OCI-LY1 (cell line): ENCODE results near the gene XRCC2.

Experiments used
- H2AFZ ChIP-seq: fragments of 200-600 bp; sonication (generic), shearing (Covaris generic); 2 replicates; pipeline ENCODE4 v1.6.0; 2014; ENCODE audit warnings: antibody characterized with exemption, mild to moderate bottlenecking, low read length
- H3F3A ChIP-seq: fragments of 200-600 bp; sonication (generic), shearing (Covaris generic); 2 replicates; pipeline ENCODE4 v1.6.0; 2014; ENCODE audit warnings: mild to moderate bottlenecking, antibody characterized with exemption, low read length, moderate library complexity; ENCODE audit not compliant: insufficient read depth
- H3K27ac ChIP-seq: fragments of 200-600 bp; sonication (generic); 2 replicates; pipeline ENCODE4 v1.5.1; 2014; ENCODE audit warnings: low read length, mixed run types, mild to moderate bottlenecking, low read depth; ENCODE audit not compliant: poor library complexity, severe bottlenecking
- H3K27me3 ChIP-seq: fragments of 200-600 bp; sonication (generic); 2 replicates; pipeline ENCODE4 v1.6.0; 2014; ENCODE audit warnings: antibody characterized with exemption, mild to moderate bottlenecking, low read length, moderate library complexity; ENCODE audit not compliant: insufficient read depth
- H3K36me3 ChIP-seq: fragments of 200-600 bp; sonication (generic); 2 replicates; pipeline ENCODE4 v1.6.1; 2014; ENCODE audit warnings: mild to moderate bottlenecking, antibody characterized with exemption, low read length, moderate library complexity, mixed read lengths; ENCODE audit not compliant: insufficient read depth
- H3K4me1 ChIP-seq: fragments of 200-600 bp; sonication (generic); 2 replicates; pipeline ENCODE4 v1.5.1; 2014; ENCODE audit warnings: mild to moderate bottlenecking, low read length, moderate library complexity; ENCODE audit not compliant: insufficient read depth, severe bottlenecking
- H3K4me2 ChIP-seq: fragments of 200-600 bp; sonication (generic), shearing (Covaris generic); 2 replicates; pipeline ENCODE4 v1.6.1; 2014; ENCODE audit warnings: low read length
- H3K4me3 ChIP-seq: fragments of 200-600 bp; sonication (generic); 2 replicates; pipeline ENCODE4 v1.5.1; 2014; ENCODE audit warnings: low read length, low read depth, mild to moderate bottlenecking, mixed read lengths; ENCODE audit not compliant: poor library complexity, severe bottlenecking
- H3K79me2 ChIP-seq: fragments of 200-600 bp; shearing (Covaris generic); 2 replicates; pipeline ENCODE4 v1.6.1; 2016; ENCODE audit warnings: mixed run types, low read length, mixed read lengths; ENCODE audit not compliant: insufficient read depth
- H3K9ac ChIP-seq: fragments of 200-600 bp; sonication (generic), shearing (Covaris generic); 2 replicates; pipeline ENCODE4 v1.6.1; 2014; ENCODE audit warnings: mild to moderate bottlenecking, low read length, mixed read lengths
- H3K9me2 ChIP-seq: fragments of 200-600 bp; sonication (generic), shearing (Covaris generic); 2 replicates; pipeline ENCODE4 v1.6.1; 2014; ENCODE audit warnings: low read depth, mild to moderate bottlenecking, low read length, mixed read lengths
- H3K9me3 ChIP-seq: fragments of 200-600 bp; shearing (Covaris generic); 2 replicates; pipeline ENCODE4 v1.6.1; 2014; ENCODE audit warnings: low read length, mixed read lengths
- H4K20me1 ChIP-seq: fragments of 200-600 bp; sonication (generic), shearing (Covaris generic); 2 replicates; pipeline ENCODE4 v1.6.0; 2016; ENCODE audit warnings: mild to moderate bottlenecking, low read length; ENCODE audit not compliant: insufficient read depth
- EZH2 ChIP-seq: fragments of 200-600 bp; sonication (generic), shearing (Covaris generic); IDR thresholded peaks from 2 replicates; pipeline ENCODE4 v1.8.0; 2017; ENCODE audit warnings: borderline replicate concordance, mixed run types, mild to moderate bottlenecking, antibody characterized with exemption, low read length, moderate library complexity, mixed read lengths
- TF ChIP-seq, protein P1 (sequence below): fragments of 200-600 bp; sonication (generic), shearing (Covaris generic); IDR thresholded peaks from 2 replicates; pipeline ENCODE4 v1.5.1; 2017; ENCODE audit warnings: mild to moderate bottlenecking, antibody characterized with exemption, low read length, moderate library complexity, mixed read lengths

XRCC2 gene

DNA sequence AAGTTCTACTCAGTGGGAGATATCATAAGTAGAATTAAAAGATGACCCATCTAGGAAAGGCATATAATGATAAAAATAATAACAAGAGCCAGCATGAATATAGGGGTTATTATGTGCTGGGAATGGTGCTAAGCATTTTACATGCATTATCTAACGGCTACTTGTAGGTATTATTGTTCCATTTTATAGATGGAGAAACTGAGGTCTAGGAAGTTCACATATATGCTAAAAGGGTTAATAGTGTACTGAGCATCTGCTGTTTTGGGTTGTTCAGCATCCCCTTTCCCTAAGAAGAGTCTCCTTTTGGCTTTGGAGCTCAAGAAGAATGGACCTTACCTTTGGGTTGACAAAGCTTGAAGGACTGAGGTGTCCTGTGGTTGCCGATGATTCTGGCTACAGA, 68.9 kb downstream of the XRCC2 start:
- Histone ChIP-seq H3K9me2 (no peaks in the 10 kb centered on the region), H3K9ac (no peak overlapping the region), H2AFZ (no peak overlapping the region), H3F3A (no peaks in the 10 kb centered on the region), H3K27me3 (no peaks in the 10 kb centered on the region; the same call in 1 of the 2 replicates), H3K9me3 (no peaks in the 10 kb centered on the region), H3K36me3 (no peaks in the 10 kb centered on the region), H4K20me1 (no peaks in the 10 kb centered on the region), H3K79me2 (no peaks in the 10 kb centered on the region), H3K4me1 (no peaks in the 10 kb centered on the region), H3K27ac (no peak overlapping the region), H3K4me2 (no peak overlapping the region), H3K4me3 (no peak overlapping the region)
- no peak for TF ChIP-seq EZH2
- TF ChIP-seq, protein P1, sequence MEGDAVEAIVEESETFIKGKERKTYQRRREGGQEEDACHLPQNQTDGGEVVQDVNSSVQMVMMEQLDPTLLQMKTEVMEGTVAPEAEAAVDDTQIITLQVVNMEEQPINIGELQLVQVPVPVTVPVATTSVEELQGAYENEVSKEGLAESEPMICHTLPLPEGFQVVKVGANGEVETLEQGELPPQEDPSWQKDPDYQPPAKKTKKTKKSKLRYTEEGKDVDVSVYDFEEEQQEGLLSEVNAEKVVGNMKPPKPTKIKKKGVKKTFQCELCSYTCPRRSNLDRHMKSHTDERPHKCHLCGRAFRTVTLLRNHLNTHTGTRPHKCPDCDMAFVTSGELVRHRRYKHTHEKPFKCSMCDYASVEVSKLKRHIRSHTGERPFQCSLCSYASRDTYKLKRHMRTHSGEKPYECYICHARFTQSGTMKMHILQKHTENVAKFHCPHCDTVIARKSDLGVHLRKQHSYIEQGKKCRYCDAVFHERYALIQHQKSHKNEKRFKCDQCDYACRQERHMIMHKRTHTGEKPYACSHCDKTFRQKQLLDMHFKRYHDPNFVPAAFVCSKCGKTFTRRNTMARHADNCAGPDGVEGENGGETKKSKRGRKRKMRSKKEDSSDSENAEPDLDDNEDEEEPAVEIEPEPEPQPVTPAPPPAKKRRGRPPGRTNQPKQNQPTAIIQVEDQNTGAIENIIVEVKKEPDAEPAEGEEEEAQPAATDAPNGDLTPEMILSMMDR: no peak

DNA sequence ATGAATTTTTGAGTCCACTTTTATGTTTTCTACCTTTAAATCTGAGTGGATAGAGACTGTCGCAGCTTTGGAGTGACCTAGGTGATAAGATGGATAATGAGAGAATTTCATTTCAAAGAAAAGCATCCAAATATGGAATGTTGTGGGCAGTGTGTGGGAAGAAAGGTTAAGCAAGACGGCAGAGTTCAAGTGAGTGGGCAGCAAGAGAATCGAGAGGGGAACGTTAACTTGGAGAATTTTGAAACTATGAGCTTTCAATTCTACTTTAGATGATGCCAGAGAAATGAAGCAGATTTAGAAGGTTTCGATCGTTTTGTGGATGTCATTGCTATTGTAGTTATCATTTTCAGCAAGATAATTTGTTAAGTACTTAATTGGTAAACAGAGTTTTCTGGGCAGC, 73.0 kb downstream of the XRCC2 start:
- Histone ChIP-seq H3K36me3 (no peaks in the 10 kb centered on the region), H4K20me1 (no peaks in the 10 kb centered on the region), H3K27ac (no peak overlapping the region), H3K4me2 (no peak overlapping the region), H3K9me3 (no peaks in the 10 kb centered on the region), H3K4me1 (no peaks in the 10 kb centered on the region), H3K79me2 (no peaks in the 10 kb centered on the region), H3K9ac (no peak overlapping the region), H3K27me3 (no peaks in the 10 kb centered on the region; the same call in 1 of the 2 replicates), H3F3A (no peaks in the 10 kb centered on the region), H3K4me3 (no peak overlapping the region), H2AFZ (no peak overlapping the region), H3K9me2 (no peaks in the 10 kb centered on the region)
- no peak for TF ChIP-seq EZH2
- TF ChIP-seq, protein P1: no peak

DNA sequence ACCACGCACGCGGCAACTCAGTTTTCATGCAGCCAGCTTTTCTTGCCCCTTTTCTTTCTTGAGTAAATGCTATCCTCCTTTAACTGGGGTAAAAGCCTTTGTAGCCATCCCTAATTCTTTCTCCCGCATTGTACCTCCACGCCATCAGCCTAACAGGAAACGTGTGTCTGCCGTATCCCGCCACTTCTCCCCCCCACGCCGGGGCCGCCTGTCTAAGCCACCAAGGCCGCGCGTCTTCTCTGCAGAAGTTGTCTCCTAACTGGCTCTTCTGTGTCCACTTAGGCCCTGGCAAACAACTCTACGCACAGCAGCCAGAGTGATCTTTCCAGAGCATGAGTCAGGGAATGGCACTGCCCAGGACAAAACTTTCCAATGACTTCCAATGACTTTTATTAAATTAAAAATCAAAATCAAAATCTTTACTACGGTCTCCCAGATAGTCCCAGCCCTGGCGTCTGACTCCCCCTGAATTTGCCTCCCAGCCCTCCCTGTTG, 74.6 kb downstream of the XRCC2 start:
- Histone ChIP-seq H3F3A (no peaks in the 10 kb centered on the region), H3K4me3 (no peak overlapping the region), H3K9me3 (no peaks in the 10 kb centered on the region), H3K36me3 (no peaks in the 10 kb centered on the region), H3K27me3 (no peaks in the 10 kb centered on the region; the same call in 1 of the 2 replicates), H2AFZ (no peak overlapping the region), H3K4me2 (no peak overlapping the region), H4K20me1 (no peaks in the 10 kb centered on the region), H3K4me1 (no peaks in the 10 kb centered on the region), H3K27ac (no peak overlapping the region), H3K79me2 (no peaks in the 10 kb centered on the region), H3K9me2 (no peaks in the 10 kb centered on the region), H3K9ac (no peak overlapping the region)
- TF ChIP-seq, protein P1: no peak
- TF ChIP-seq EZH2: no peak
